ENCODE data around the gene KRCC1.
"Not testable (repeated sequence)": the region's sequence is repeated elsewhere in the genome, so short reads cannot be mapped to it uniquely, and the experiment has no call there.

The KRCC1 gene

DNA sequence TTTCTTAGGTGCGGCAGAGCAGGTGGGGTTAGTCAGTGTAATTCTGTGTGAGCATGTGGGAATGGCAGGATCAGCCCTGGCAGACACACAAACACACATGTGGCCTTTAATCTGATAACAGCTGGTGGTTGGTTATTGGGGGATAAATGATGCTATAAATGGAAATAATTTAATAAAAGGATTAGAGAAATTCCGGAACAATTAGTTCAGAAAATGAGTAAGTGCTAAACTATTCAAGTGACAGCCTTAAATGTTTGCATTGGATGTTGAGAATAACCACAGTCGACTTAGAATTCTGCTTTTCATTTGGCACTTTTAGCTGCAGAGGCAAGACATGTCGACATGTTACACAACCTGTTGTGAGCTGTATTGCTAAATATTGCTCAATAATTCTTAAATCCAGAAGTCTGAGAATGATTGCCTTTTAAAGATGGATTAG lies 19.3 kb upstream of the KRCC1 start:
- DNase-seq = no peak

DNA sequence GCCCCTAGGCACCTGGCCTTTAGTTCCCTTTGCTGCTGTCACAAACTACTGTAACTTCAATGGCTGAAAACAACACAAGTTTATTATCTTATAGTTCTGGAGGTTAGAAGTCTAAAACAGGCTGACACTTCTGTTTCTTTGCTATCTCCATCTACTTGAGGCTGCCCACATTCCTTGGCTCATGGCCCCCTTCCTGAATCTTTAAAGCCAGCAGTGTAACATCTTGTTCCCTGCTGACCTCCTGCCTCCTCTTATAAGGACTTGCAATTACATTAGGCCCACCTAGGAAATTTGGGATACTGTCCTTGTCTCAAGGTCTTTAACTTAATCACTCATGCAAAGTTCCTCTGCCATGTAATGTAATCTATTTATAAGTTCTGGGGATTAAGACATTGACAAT lies 18.6 kb upstream of the KRCC1 start:
- no peak for DNase-seq

DNA sequence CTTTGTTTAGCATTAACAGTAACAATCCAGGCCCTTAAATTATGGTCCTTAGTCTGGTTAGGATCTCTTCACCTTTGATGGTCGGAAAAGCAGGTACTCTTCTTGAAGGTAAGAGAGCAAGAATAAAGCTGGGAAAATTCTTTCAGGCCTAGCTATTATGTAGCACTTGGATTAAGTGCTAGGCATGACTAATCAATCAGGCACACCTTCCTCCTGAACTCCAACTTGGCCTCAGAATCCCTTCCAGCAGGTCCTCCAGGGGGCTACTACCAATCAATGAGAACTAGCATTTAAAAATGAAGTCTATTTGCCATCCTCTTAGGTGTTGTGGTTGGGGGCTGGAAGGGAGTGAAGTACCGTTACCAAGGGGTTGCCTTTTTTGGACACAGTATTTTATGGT lies 15.8 kb upstream of the KRCC1 start:
- DNase-seq = no peak

DNA sequence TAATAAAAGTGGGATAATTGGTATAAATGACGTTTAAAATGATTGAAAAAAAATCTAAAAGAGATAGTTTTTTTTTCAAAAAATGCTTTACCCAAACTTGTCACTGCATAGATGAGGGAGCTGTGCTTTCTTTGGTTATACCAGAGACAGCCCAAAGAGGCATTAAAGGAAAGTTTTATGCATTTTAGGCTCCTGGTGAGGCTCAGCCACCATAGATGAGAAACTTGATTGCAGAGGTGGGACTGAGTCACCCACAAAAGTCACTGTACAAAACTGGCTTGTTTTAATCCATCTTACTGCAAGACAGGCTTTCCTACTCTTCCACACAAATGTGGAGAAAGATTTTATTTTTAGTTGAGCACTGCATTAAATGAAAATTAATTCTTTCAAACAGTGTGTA lies 14.5 kb upstream of the KRCC1 start:
- no peak for DNase-seq

DNA sequence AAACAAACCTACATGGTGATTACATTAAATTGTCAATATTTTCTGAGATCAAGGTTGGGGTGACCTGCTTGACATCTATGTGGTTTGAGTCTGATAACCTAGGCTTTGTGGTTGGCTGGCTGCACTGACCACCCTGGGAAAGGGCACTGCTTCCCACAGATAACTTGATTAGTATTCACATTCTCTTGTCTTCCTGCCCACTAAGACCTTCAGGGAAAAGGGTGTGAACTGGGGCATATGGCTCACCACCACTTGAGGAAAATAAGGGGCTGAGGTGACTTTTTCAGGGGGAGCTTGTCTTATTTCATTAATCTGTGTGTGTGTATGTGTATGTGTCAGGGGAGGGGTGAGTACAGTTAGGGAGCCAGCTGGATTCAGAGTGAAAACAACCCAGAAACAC lies 13.5 kb upstream of the KRCC1 start:
- DNase-seq = no peak

DNA sequence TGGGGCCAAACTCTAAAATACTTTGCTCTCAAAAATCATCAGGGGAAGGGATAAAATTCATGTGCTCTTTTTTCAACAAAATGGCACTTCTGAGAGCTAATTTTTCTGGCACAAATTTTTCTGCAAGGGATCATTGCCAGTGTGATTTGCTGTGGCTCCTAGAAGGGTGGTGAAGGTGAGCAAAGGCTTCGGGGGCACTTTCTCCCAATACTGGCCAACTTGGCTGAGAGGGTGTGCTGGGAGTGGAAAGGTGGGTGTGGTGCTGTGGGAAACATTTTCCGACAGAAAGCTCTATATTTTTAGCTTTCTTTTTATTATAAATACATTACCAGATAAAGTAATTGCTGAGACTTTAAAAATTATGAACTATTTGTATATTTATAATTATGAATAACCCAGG lies 12.5 kb upstream of the KRCC1 start:
- DNase-seq = no peak

DNA sequence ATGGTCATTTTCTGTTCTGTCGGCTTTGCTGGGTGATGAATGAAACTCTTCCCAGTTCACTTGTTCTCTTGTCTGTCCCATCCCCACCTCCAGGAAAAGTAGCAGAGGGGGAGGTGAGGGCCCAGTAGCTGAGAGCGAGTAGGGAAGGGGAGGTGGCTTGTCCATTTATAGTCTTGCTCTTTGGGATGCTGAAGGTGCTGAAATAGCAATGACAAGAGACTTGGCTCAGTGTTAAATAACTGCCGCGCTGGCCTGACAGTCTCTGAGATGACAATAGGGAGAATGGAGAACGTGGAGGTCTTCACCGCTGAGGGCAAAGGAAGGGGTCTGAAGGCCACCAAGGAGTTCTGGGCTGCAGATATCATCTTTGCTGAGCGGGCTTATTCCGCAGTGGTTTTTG lies 12.0 kb upstream of the KRCC1 start, which contains the start of gene SMYD1:
SMYD1 (plus strand) TSS at position 228 of the 400 bp plus-strand sequence; CDS start at position 268, 40 bp downstream.
- DNase-seq = no peak

DNA sequence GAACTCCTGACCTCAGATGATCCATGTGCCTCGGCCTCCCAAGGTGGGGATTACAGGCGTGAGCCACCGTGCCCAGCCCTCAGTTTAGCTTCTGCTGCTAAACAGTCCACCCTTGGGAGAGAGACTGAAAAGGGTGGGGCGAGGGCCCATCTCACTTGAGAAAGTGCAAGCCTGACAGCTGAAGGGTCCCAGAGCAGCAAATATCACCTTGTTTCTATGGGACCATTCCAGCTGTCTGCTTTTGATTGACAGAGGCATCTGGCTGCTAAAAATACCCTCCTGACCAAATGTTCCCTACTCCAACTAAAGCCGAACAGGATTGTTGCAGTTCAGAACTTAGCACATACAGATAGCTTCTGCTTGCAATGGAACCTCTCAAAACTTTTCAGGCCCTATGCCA lies 11.6 kb upstream of the KRCC1 start:
- no peak for DNase-seq

DNA sequence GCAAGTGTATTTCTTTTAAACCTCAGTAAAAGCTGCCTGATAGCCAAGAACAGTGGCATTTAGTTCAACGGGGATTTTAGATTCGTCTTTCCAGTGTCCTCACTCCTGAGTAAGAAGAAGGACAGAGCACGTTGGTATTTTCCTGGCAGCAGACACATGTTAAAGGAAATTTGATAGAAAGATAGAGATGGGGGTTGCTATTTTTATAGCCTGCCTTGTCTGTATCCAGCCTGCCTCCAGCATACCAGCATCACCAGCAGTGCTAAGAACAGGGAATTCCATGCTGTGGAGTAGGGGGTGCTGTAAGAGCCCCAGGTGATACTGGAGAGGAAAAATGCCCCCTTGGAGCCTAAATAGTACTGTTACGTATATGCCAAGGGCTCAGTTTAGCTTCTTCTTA lies 11.0 kb upstream of the KRCC1 start:
- DNase-seq = no peak

DNA sequence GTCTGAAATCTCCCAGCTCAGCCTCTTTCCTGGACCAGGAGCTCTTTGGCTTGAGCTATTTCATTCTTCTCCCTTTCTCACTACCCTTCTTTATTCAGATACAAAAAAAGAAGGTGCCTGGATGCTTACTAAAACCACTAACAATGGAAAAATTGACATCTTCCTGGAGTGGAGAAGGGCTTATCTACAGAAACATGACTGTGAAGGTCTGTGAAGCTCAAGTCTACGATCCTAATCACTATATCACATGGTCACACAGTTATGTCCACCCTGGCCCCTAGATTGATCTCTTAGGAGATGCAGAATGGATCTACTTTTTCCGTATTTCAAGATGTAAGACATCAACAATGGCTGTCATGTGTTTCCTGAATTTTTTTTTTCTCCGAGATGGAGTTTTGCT lies 5.7 kb upstream of the KRCC1 start:
- DNase-seq = no peak

DNA sequence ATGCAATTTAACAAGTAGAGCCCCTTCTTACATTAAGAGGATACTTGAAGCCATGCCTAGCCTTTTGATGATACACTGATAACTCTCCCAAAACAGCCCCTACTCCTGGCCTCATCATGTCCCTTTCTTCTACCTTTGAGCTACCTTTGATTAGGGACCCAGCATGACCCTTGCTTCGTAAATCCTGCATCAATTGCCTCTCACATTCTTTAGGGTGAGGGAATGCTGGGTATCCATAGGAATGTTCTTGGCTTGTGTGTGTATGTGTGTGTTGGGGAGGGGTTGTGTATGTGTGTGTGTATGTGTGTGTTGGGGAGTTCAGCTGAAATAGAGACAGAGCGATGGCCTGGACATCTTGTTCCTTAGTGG lies 5.3 kb upstream of the KRCC1 start:
- DNase-seq = no peak

DNA sequence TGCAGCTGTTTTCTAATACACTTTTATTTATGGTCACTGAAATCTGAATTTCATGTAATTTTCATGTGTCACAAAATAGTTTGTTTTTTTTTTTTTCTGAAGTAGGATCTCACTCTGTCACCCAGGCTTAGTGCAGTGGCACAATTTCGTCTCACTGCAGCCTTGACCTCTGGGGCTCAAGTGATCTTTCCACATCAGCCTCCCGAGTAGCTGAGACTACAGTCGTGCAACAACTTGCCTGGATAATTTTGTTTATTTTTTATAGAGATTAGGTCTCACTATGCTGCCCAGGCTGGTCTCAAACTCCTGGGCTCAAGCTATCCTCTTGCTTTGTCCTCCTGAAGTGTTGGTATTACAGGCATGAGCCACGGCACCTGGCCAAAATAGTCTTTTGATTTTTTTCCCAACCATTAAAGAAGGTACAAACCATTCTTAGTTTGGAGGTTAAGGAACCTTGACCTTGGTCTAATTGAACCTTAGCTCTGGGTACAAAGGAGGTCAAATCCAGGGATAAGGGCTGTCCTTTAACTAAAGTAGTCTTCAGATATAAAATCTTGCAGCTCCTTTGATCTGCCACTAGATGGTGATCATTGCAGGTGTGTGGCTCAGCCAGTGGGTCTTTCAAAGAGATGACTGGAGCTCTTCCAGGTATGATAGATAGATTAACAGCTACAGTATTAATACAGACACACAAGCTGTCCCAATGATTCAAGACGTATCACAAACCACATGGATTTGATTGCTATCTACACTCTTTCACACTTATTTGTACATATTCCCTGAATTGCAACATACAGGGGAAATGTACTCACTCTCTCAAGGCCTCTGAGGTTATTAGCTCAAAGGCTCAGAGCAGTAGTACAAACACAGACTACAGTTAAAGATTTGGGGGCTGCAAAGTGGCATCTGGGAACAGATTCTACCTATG lies 4.7 kb upstream of the KRCC1 start:
- DNase-seq = peak; percentile 63

DNA sequence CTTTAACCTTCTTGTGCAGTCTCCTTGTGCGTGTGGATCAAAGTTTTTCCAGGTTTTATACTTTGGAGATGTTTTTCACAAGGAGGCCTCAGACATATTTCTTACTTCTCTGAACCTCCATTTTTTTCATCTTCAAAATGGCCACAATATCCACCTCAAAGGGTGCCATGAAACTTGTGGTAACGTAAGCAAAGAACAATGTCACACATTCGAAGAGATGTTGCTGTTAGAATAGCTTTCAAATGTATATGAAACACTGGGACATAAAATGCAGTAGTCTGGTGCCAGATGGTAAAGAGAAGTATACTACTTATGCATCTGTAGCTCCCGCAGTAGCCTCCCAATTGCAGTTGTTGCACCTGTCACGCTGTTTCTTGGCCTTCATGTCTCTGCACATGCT lies 2.6 kb upstream of the KRCC1 start:
- no peak for DNase-seq

DNA sequence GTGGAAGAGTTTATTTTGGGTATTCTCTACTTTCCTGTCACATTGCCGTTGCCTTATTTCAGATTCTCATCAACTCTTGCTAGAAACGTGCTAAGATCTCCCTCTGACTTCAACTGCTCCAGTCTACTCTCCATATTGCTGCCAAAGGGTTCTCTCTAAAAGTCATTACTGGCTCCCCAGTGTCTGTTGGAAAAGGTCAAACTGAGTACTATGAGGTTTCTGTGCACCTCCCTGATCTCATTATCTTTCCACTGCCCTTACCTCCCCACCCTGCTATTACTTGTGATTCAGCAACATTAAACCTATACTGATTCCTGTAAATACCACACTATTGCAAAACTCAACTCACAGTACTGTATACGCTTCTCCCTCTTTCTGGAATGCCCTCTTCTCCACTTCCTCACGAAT lies 1.9 kb upstream of the KRCC1 start:
- no peak for DNase-seq

DNA sequence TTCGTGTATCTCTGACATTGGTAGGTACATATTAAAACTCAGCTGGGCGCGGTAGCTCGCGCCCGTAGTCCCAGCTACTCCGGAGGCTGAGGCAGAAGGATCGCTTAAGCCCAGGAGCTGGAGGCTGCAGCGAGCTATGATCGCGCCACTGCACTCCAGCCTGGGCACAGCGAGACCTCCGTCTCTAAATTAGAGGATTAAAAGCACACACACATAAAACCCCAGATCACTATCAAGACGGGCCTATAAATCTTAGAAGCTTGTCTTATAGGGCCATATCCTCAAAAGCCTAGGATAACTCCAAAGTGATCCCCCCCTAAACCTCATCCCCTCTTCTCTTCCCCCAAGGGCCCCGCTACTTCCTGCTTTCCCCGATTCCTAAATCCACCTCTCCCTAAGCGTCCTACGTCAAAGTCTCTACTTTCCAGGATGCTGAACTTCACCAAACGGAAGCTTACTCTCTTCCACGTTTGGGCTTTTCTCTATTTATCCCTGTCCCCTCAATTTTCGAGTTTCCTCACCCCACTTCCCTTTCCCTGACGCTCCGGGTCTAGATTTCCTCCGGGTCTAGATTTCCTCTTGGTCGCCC lies 707 bp downstream of the KRCC1 start:
- no peak for DNase-seq

DNA sequence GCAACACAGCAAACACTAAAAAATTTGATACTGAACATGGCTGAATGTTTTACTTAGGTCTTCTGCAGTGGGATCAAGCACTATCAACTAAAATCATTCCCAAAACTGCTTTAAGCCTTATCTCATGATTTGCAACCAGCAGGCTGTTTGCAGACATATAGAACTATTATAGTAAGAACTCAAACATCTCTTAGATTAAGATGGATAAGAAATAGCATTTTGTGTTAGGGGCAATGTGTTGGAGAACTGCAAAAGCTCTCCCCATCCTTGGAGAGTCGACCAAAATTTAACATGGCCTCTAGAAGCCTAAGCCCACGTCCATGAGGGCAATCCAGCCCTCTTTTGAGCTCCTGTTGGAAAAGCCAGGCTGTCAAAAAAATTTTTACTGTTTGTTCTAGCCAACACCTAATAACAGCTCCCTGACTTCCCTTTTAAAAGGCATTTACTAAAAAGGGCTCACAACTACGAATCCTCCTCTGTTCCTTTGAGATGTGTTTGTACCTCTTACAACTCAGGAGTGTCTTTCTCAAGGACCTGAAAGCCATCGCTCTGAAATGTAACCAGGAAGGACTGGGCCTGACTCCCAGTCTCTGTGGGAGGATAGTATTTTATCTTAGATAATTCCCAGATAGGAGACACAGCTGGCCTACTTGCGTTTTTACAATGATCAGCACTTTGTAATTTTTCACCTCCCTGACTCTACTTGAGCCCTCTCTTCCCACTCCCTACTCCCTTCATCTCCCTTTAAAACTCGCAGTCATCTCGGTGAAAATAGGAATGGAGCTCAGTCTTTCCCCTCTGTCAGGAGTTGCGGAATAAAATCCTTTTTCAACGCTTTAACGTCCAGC lies 1.4 kb downstream of the KRCC1 start:
- no peak for DNase-seq

DNA sequence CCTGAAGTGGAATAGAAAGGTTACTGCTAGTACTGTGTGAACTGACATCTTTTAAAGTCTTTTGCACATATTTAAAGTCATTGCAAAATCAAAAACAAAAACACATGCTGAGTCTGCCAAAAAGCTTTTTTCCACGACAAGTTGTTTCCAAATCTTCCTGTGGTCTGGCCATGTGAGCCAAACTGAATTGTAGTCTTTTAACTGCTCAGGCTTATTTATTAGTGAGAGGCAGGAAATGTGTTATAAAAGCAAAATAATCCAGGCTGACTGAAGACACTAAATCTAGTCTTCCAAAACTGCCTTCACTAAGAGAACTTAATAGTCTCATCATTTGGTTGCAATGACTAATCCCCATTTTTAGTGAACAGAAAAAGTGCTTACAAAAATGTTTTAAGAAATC lies 2.3 kb downstream of the KRCC1 start:
- no peak for DNase-seq

DNA sequence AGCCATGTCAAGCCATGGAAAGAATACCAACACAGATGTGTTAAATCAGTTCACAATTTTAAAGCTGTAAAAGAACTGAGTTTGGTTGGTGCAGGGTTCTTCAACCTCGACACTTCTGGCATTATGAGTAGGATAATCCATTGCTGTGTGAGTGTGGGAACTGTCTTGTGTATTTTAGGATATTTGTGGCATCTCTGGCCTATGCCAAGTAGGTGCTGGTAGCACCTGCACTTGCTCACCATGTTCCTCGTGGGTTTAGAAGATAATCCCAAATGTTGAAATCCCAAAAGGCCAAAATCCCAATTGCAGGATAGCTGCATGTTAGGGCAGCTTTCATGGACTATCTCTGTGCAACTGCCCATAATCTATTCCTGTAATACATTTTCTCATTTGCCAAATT lies 3.8 kb downstream of the KRCC1 start:
- no peak for DNase-seq

DNA sequence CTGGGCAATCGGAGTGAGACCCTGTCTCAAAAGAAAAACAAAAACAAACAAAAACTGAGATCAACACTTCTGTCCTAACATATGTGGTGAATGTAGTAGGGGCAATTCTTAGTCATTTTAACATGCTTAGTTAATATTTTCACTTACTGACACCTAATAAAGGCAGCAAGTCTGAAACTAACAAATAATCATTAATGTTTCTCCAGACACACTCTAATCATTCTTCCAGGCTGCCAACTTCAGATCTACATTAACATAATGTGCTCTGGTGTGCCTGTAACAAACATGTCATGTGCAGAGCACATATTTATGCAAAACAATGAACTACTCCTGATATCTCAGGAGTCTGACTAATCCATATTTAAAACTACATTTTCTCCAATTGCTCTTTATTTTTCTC lies 6.0 kb downstream of the KRCC1 start:
- no peak for DNase-seq

DNA sequence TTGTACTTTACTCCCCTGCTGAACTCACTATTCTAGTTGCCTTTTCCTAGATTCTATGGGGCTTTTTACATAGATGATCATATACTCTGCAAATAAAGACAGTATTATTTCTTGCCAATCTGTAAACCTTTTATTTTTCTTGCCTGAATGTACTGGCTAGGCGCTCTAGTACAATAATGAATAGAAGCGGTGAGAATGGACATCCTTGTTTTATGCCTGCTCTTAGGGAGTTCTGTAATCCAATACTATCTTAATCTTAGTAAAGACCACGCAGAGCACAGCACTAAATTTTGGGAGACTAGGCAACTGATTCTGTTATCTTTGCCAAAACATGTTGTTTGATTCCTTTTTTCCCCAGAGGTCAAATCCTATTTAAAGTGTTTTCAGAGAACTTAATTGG lies 7.0 kb downstream of the KRCC1 start:
- no peak for DNase-seq

DNA sequence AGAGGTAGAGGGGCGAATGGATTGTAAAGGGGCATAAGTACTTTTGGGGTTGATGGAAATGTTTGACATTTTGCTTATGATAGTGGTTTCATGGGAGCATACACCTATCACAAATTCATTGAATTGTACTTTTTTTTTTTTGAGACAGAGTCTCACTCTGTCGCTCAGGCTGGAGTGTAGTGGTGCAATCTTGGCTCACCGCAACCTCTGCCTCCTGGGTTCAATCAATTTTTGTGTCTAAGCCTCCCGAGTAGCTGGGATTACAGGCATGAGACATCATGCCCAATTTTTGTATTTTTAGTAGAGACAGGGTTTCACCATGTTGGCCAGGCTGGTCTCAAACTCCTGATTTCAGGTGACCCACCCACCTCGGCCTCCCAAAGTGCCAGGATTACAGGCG lies 10.0 kb downstream of the KRCC1 start:
- not testable (repeated sequence) for DNase-seq

DNA sequence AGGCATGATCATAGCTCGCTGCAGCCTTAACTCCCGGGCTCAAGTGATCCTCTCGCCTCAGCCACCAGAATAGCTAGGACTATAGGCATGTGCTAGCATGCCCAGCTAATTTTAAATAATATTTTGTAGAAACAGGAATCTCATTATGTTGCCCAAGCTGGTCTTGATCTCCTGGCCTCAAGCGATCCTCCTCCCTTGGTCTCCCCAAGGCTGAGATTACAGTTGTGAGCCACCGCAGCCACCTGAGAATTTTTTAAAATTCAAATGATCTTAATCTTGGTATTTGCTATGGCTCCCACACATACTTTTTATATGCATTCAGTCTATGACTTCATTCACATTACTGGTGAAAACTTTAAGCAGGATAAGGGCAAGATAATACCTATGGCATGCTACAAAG lies 13.1 kb downstream of the KRCC1 start:
- no peak for DNase-seq

DNA sequence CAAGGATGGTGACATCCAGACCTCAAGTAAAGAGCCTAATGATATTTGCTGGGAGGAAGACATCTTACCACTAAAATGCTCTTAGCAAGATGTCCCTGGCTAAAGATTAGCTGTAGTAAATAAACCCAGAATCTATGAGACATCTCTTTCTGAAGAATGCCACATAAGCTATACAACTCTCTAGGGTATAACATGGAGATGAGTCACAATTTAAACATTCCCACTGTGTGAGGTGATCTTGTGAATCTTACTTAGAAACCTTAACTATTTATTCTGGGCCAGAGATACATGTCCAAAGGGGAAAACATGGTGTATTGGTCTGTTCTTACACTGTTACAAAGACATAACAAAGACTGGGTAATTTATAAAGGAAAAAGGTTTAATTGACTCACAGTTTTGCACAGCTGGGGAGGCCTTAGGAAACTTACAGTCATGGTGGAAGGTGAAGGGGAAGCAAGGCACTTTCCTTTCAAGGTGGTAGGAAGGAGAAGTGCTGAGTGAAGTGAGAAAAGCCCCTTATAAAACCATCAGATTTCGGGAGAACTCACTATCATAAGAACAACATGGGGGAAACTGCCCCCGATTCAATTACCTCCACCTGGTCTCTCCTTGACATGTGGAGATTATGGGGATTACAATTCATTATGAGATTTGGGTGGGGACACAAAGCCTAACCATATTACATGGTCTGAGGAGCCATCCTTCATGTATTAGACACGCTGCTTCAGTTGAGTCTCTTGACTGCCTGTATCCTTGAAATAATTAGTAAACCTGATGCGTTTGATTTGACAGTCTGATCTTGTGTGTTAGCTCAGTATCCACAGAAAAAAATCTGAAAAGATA lies 17.1 kb downstream of the KRCC1 start:
- DNase-seq = no peak

All from CD4-positive, alpha-beta T cell treated with Interleukin-17A for 1 hour (primary cell).